Uterus (tissue), 4 donors: ENCODE measurements around the gene BCL11B. TPM values are rescaled to one million over a fixed set of nuclear protein-coding genes. Genes with fewer than 3 reads are reported as not detected.

Experiments used
- DNase-seq, 2 donors: peaks; one replicate each; pipeline ENCODE4 v3.0.0-alpha.2; 2019 to 2020
- H3K27ac ChIP-seq, 2 donors: fragments of 200-600 bp; sonication (generic); 1 replicate in 1 of 2; 2 replicates in 1 of 2; pipeline ENCODE4 v1.5.1; 2016 to 2018
- H3K27me3 ChIP-seq, 2 donors: fragments of 200-600 bp; sonication (generic); one replicate each; pipeline ENCODE4 v1.5.1; 2018 to 2019; ENCODE audit warnings: control low read depth in 1 of 2
- H3K36me3 ChIP-seq, 2 donors: fragments of 200-600 bp; sonication (generic); one replicate each; pipeline ENCODE4 v1.5.1; 2019; ENCODE audit warnings: control low read depth in 1 of 2
- H3K4me1 ChIP-seq, 2 donors: fragments of 200-600 bp; sonication (generic); one replicate each; pipeline ENCODE4 v1.5.1; 2018 to 2019; ENCODE audit warnings: control low read depth in 1 of 2
- H3K4me3 ChIP-seq, 2 donors: fragments of 200-600 bp; sonication (generic); 1 replicate in 1 of 2; 2 replicates in 1 of 2; pipeline ENCODE4 v1.5.1; 2018 to 2019; ENCODE audit warnings: mild to moderate bottlenecking in 1 of 2
- H3K9me3 ChIP-seq, 2 donors: fragments of 200-600 bp; sonication (generic); one replicate each; pipeline ENCODE4 v1.5.1; 2019; ENCODE audit warnings: control low read depth in 1 of 2
- CTCF ChIP-seq, 4 experiments: fragments of 200-600 bp in 2 of 4; fragments of 450-650 bp in 2 of 4; sonication (generic) in 2 of 4; IDR thresholded peaks; one replicate each; pipeline ENCODE4 v1.5.1; 2016 to 2019; ENCODE audit warnings: antibody characterized with exemption in 4 of 4, mild to moderate bottlenecking in 2 of 4, moderate library complexity in 1 of 4
- POLR2A ChIP-seq, 2 donors: fragments of 450-650 bp; IDR thresholded peaks; one replicate each; pipeline ENCODE4 v1.6.1; 2016; ENCODE audit warnings: antibody characterized with exemption in 2 of 2, mild to moderate bottlenecking in 1 of 2, moderate library complexity in 1 of 2
- intact Hi-C: fragments of 100-400 bp; cut with DNase I; formaldehyde crosslinking; loops from one replicate; pipeline ENCODE4 v1.15.1; 2023; ENCODE audit warnings: low total_unique reads
- total RNA-seq, 4 donors: library from RNA; depleted of rRNA in 3 of 4; stranded (reverse); fragments of >200 nt in 3 of 4; gene quantifications; one replicate each; pipeline versions ENCODE4 v1.1.0 to v1.2.4, GENCODE V29; 2014 to 2023
- donor health status: DM: yes; HTN: yes; CAD: no.

The BCL11B gene
- total RNA-seq, 4 donors from 2014 or later: 0.29 to 0.55 (median 0.46) TPM; not detected in 1

DNA sequence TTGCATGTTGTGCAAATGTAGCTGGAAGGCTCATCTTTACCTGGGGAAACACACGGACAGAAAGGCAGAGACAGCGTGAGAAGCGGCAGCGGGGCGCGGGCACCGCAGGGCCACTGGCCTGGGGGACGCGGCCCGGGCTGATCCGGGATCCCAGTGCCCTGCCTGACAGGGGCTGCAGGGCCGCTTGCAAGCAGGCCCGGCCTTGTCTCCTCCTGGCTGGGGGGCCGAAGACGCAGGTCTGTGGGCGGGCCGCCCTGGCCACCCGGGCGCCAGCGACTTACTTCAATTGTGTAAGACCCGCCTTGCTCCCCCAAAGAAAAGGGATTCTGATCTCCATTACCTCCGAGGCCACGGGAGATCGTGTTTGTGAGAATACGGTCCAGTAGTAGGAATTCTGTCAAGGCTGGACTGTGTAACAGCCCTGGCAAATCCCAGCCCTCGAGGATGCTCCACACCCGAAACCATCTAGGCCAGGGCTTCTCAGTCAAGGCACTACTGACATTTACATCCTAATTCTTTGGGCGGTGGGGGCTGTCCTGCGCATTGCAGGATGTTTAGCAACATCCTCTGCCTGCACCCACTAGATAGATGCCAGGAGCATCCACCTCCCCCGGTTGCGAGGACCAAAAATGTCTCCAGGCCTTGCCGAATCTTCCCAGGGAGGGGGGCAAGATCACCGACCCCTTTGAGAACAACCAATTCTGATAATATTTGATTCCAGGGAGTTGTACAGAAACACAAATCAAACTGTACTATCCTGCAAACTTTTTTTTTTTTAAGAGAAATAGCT lies 95.6 kb downstream of the BCL11B start:
- DNase-seq: no peak
- TF ChIP-seq POLR2A (IDR thresholded peaks at IDR 0.05): no peak
- no peak for TF ChIP-seq CTCF (IDR thresholded peaks at IDR 0.05)

DNA sequence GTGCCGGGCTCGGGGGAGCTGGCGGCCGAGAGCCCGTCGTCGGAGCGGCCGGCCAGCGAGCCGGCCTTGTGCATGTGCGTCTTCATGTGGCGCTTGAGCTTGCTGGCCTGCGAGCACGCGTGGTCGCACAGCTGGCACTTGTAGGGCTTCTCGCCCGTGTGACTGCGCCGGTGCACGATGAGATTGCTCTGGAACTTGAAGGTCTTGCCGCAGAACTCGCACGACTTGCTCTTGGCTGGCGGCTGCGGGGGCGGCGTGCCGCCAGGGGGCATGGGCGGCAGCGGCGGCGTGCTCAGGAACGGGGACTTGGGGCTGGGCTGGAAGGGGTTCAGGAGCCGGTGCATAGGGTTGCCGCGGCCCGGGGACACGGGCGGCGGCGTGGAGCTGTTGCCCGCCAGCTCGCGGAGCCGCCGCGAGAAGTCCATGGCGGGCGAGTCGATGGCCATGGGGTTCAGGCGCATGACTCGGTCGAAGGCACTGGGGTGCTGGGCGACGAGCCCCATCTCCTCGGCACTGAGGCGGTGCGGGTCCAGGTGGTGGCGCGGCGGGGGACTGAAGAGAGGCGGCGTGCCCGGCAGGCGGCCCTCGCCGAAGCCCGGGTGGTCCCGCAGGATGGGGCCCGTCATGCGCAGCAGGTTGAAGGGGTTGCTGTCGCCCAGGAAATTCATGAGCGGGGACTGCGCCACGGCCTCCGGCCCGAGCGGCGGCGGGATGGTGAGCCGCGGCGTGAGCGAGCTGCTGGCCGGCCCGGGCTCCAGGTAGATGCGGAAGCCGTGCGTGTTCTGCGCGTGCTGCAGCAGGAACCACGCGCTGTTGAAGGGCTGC lies 96.5 kb downstream of the BCL11B start:
- H3K27ac ChIP-seq: no peak overlapping the region
- no peaks in the 10 kb centered on the region for H3K9me3 ChIP-seq
- no peaks in the 10 kb centered on the region for H3K36me3 ChIP-seq
- TF ChIP-seq POLR2A (IDR thresholded peaks at IDR 0.05): no peak
- TF ChIP-seq CTCF (IDR thresholded peaks at IDR 0.05): no peak
- intact Hi-C loops: no loop called here
- peaks cover 0 to 8% of the 10 kb centered on the region in 2 donors for H3K27me3 ChIP-seq
- H3K4me1 ChIP-seq: no peaks in the 10 kb centered on the region
- DNase-seq: no peak
- H3K4me3 ChIP-seq: no peak overlapping the region

More for the DNA sequence above, 95.6 kb downstream of the BCL11B start:
- Histone ChIP-seq H3K27ac (no peak overlapping the region), H3K4me1 (no peaks in the 10 kb centered on the region), H3K36me3 (no peaks in the 10 kb centered on the region), H3K27me3 (peaks cover 0 to 8% of the 10 kb centered on the region in 2 donors), H3K9me3 (no peaks in the 10 kb centered on the region), H3K4me3 (no peak overlapping the region)
- intact Hi-C loops: no loop called here

GRCh38 chr14:99174770-99175319 lies 97.2 kb downstream of the BCL11B start:
- Histone ChIP-seq H3K4me1 (no peaks in the 10 kb centered on the region), H3K4me3 (no peak overlapping the region), H3K27me3 (peaks cover 0 to 8% of the 10 kb centered on the region in 2 donors), H3K27ac (no peak overlapping the region), H3K9me3 (no peaks in the 10 kb centered on the region), H3K36me3 (no peaks in the 10 kb centered on the region)
- DNase-seq: no peak
- TF ChIP-seq POLR2A (IDR thresholded peaks at IDR 0.05) (no peak), CTCF (IDR thresholded peaks at IDR 0.05) (no peak)
- intact Hi-C loops: no loop called here

- H3K4me1 ChIP-seq: no peaks in the 10 kb centered on the region
- no peaks in the 10 kb centered on the region for H3K36me3 ChIP-seq
- no peaks in the 10 kb centered on the region for H3K9me3 ChIP-seq
- H3K4me3 ChIP-seq: no peak overlapping the region
- no peak for DNase-seq
- intact Hi-C loops: no loop called here
- H3K27ac ChIP-seq: no peak overlapping the region
- H3K27me3 ChIP-seq: peaks cover 0 to 8% of the 10 kb centered on the region in 2 donors
- TF ChIP-seq POLR2A (IDR thresholded peaks at IDR 0.05) (no peak), CTCF (IDR thresholded peaks at IDR 0.05) (no peak)
These were observed 97.8 kb downstream of the BCL11B start for GRCh38 chr14:99174081-99174769.
